ENCODE measurements around the gene SETDB2.

The SETDB2 gene

GRCh38 chr13:49530457-49530856 is 86.4 kb downstream of the SETDB2 start:
- peak; percentile 12 for DNase-seq (ENCODE audit: low read depth)
- TF ChIP-seq, protein P1, sequence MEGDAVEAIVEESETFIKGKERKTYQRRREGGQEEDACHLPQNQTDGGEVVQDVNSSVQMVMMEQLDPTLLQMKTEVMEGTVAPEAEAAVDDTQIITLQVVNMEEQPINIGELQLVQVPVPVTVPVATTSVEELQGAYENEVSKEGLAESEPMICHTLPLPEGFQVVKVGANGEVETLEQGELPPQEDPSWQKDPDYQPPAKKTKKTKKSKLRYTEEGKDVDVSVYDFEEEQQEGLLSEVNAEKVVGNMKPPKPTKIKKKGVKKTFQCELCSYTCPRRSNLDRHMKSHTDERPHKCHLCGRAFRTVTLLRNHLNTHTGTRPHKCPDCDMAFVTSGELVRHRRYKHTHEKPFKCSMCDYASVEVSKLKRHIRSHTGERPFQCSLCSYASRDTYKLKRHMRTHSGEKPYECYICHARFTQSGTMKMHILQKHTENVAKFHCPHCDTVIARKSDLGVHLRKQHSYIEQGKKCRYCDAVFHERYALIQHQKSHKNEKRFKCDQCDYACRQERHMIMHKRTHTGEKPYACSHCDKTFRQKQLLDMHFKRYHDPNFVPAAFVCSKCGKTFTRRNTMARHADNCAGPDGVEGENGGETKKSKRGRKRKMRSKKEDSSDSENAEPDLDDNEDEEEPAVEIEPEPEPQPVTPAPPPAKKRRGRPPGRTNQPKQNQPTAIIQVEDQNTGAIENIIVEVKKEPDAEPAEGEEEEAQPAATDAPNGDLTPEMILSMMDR (IDR thresholded peaks at IDR 0.05; ENCODE audit: low read depth, low read length, missing control alignments) = no peak
- no peak overlapping the region for H3K4me3 ChIP-seq (ENCODE audit: low read depth, low read length)

- TF ChIP-seq, protein P1 (IDR thresholded peaks at IDR 0.05; ENCODE audit: low read depth, low read length, missing control alignments) = no peak
- DNase-seq (ENCODE audit: low read depth) = no peak
- no peak overlapping the region for H3K4me3 ChIP-seq (ENCODE audit: low read depth, low read length)
Observed at GRCh38 chr13:49532593-49532992, 88.5 kb downstream of the SETDB2 start.

DNA sequence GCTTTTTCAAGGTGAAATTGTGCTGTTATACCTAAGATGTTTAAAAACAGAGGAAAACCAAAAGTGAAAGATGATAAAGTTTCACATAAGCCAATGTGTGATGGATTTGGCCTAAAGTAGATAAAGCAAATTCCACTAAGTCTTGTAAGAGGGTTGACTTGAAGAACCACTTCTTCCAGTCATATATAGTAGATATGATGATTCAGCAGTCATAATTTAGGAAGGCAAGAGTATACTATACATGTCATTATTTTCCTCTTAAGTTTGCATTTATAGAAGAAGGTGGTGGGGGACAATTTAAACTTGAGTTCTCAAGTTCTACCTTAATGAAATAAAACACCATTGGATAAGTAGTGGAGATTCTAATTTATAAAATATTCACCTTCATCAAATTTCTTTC is 88.9 kb downstream of the SETDB2 start:
- no peak for DNase-seq (ENCODE audit: low read depth)
- TF ChIP-seq, protein P1 (IDR thresholded peaks at IDR 0.05; ENCODE audit: low read depth, low read length, missing control alignments) = no peak
- no peak overlapping the region for H3K4me3 ChIP-seq (ENCODE audit: low read depth, low read length)

- TF ChIP-seq, protein P1 (IDR thresholded peaks at IDR 0.05; ENCODE audit: low read depth, low read length, missing control alignments) = no peak
- no peak overlapping the region for H3K4me3 ChIP-seq (ENCODE audit: low read depth, low read length)
- no peak for DNase-seq (ENCODE audit: low read depth)
Observed at GRCh38 chr13:49533591-49534269, 89.7 kb downstream of the SETDB2 start.

DNA sequence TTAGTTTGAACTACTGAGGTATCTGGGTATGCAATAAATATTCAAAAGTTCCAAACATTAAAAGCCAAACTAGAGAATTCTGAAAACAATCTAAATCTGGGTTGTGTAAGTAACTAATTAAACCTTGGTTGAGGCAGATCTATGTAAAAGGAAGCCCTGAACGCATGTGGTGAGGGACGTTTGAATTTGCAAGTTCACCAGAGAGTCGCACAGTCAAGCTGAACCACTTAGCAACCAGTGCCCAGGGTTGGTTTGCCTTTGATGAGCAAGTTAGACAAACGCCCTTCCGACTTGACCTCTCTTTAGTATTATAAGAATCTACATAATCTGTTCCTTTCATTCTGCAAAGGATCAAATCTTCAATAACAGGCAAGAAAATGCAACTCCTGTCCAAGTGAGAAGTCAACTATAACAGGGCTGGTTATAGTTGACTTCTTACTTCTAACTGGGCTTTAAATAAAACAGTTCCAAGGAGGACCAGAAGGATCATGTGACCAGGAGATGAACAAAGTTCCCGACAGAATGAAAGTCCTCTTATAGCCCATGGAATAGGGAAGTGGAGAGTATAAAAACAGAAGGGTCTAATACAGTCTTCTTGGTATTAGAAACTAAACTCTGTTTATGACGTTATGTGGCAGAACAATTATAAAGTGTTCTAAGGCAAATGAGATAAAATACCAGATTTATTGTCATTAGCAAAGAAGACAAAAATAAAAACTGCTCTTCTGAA is 92.2 kb downstream of the SETDB2 start:
- H3K4me3 ChIP-seq (ENCODE audit: low read depth, low read length) = no peak overlapping the region
- TF ChIP-seq, protein P1 (IDR thresholded peaks at IDR 0.05; ENCODE audit: low read depth, low read length, missing control alignments) = no peak
- DNase-seq (ENCODE audit: low read depth) = no peak

DNA sequence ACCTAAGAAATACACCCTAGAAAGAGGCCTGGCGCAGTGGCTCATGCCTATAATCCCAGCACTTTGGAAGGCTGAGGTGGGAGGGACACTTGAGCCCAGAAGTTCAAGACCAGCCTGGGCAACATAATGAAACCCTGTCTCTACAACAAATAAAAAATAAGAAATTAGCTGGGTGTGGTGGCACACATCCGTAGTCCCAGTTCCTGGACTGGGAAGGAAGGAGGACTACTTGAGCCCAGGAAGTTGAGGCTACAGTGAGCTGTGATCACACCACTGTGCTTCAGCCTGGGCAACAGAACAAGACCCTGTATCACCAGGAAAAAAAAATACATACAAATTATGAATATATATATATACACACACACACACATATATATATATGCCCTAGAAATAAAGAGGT is 94.3 kb downstream of the SETDB2 start:
- DNase-seq (ENCODE audit: low read depth) = no peak
- no peak overlapping the region for H3K4me3 ChIP-seq (ENCODE audit: low read depth, low read length)
- TF ChIP-seq, protein P1 (IDR thresholded peaks at IDR 0.05; ENCODE audit: low read depth, low read length, missing control alignments) = no peak

Measured in GM12864 (cell line).